Measurements from ENCODE around the gene LINGO3.

DNA sequence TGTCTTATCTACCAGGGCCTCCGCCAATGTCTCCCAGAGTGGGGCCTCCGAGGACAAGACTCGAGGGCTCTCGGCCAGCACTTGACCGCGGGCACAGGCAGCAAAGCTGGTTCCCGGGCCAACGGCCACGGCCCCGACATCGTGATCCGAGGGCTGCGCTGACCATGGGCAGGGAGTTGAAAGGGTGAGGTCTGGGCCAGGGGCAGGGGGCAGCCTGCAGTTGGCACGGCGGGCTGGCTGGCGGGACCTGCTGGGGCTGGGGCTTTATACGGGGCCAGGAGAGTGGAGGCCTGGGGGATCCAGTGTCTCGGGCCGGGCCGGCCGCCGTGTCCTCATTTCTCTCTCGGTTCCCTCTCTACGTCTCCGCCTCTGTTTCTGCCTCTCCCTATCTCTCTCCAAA is 9.8 kb upstream of the LINGO3 start:
- TF ChIP-seq TAF1 (IDR thresholded peaks at IDR 0.05; ENCODE audit: low read depth, low read length): no peak
- no peak for TF ChIP-seq POLR2AphosphoS5 (IDR thresholded peaks at IDR 0.05; ENCODE audit: low read depth, low read length)
- no peak for TF ChIP-seq POLR2A (IDR thresholded peaks at IDR 0.05; ENCODE audit: low read depth, low read length)
- TF ChIP-seq SPI1 (IDR thresholded peaks at IDR 0.05; ENCODE audit: low read depth, low read length): no peak
- no peak for TF ChIP-seq POU2F2 (IDR thresholded peaks at IDR 0.05; ENCODE audit: low read depth, low read length)
- no peak for TF ChIP-seq PAX5 (IDR thresholded peaks at IDR 0.05; ENCODE audit: insufficient read depth, low read length, severe bottlenecking)

Data from GM12891 (cell line).